Cardiac muscle cell (in vitro differentiated cells and primary cell): ENCODE measurements around the gene TBX18. TPM values are rescaled to one million over a fixed set of nuclear protein-coding genes. Genes with fewer than 3 reads are reported as not detected.

Experiments
- DNase-seq, 2 donors: peaks; one replicate each; pipeline versions ENCODE4 v3.0.0 to v3.0.0-alpha.2; 2010 to 2017; ENCODE audit warnings: low read depth in 1 of 2, low spot score in 1 of 2
- H3K27ac ChIP-seq: fragments of 200-600 bp; sonication (generic); 2 replicates; pipeline ENCODE4 v1.5.1; 2016
- H3K27me3 ChIP-seq: fragments of 200-600 bp; sonication (generic); 2 replicates; pipeline ENCODE4 v1.6.0; 2016; ENCODE audit warnings: control low read depth
- H3K36me3 ChIP-seq: fragments of 200-600 bp; sonication (generic); 2 replicates; pipeline ENCODE4 v1.5.1; 2016; ENCODE audit warnings: control low read depth
- H3K4me1 ChIP-seq: fragments of 200-600 bp; sonication (generic); 2 replicates; pipeline ENCODE4 v1.8.1; 2017; ENCODE audit warnings: low read depth, mild to moderate bottlenecking, mixed run types
- H3K4me3 ChIP-seq: fragments of 200-600 bp; sonication (generic); 2 replicates; pipeline ENCODE4 v1.5.1; 2016; ENCODE audit warnings: mild to moderate bottlenecking
- H3K9me3 ChIP-seq: fragments of 200-600 bp; sonication (generic); 2 replicates; pipeline ENCODE4 v1.5.1; 2017; ENCODE audit warnings: low read depth, mild to moderate bottlenecking, control low read depth
- polyA plus RNA-seq: library from polyadenylated mRNA; unstranded; fragments of >200 nt; fragmentation: Nextera tagmentation; extraction: Ambion mirVana; gene quantifications from 2 replicates; pipeline ENCODE4 v1.2.1, GENCODE V29; 2016
- total RNA-seq: library from RNA; depleted of rRNA; stranded (reverse); fragments of >200 nt; gene quantifications from 2 replicates; pipeline ENCODE4 v1.2.3, GENCODE V29; 2016
- TF ChIP-seq, protein P1 (sequence below): IDR thresholded peaks from 2 replicates; pipeline ENCODE4 v1.5.1; 2012; ENCODE audit warnings: low read depth, mild to moderate bottlenecking, low read length

TBX18 gene
- total and polyA plus RNA-seq, 2 experiments from 2014 or later, result 1.2 to 5.5 TPM

DNA sequence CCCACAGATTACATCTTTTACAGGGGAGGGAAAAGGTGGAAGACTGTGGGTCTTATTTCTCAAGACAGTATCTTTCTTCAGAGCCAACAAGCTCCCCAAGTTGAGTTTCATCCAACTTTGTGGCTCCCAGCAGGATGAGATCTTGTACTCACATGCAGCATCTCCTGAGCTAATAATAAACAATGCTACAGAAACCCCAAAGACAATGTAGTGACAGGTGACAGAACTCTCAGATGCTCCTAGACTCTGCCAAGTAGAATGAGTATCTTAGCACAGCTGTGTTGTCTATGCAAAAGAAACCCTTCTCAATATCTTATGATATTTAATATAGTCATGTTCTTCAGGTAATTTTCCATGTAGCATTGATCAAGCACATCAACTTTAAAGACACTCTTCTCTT, 90.0 kb downstream of the TBX18 start:
- TF ChIP-seq, protein P1, sequence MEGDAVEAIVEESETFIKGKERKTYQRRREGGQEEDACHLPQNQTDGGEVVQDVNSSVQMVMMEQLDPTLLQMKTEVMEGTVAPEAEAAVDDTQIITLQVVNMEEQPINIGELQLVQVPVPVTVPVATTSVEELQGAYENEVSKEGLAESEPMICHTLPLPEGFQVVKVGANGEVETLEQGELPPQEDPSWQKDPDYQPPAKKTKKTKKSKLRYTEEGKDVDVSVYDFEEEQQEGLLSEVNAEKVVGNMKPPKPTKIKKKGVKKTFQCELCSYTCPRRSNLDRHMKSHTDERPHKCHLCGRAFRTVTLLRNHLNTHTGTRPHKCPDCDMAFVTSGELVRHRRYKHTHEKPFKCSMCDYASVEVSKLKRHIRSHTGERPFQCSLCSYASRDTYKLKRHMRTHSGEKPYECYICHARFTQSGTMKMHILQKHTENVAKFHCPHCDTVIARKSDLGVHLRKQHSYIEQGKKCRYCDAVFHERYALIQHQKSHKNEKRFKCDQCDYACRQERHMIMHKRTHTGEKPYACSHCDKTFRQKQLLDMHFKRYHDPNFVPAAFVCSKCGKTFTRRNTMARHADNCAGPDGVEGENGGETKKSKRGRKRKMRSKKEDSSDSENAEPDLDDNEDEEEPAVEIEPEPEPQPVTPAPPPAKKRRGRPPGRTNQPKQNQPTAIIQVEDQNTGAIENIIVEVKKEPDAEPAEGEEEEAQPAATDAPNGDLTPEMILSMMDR, result no peak
- no peak for DNase-seq
- Histone ChIP-seq H3K9me3 (no peaks in the 10 kb centered on the region), H3K27ac (no peak overlapping the region), H3K4me3 (no peak overlapping the region), H3K36me3 (no peaks in the 10 kb centered on the region), H3K27me3 (no peaks in the 10 kb centered on the region), H3K4me1 (peaks cover 12% of the 10 kb centered on the region)

- Histone ChIP-seq H3K36me3 (no peaks in the 10 kb centered on the region), H3K4me1 (peaks cover 10% of the 10 kb centered on the region), H3K4me3 (no peak overlapping the region), H3K9me3 (no peaks in the 10 kb centered on the region), H3K27ac (no peak overlapping the region), H3K27me3 (no peaks in the 10 kb centered on the region)
- TF ChIP-seq, protein P1, result no peak
- no peak for DNase-seq
Observed at GRCh38 chr6:84671183-84671582, 93.2 kb downstream of the TBX18 start.

DNA sequence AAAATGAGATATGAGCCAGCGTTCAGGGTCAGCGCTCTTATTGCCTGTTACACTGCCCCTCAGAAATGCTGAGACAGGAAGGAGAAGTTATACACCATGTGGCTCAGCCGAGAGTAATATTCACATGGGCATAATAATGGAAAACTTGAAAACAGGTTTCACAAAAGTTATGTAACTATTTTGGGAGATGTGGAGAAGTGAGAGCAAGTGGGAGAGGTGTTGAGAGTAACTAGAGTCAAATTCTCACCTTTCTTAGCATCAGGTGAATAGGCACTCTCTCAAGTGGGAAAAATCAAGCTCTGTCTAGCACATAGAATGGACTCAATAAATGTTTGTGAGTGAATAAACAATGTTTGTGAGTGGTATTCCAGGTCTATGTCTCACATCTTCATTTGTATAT, 94.5 kb downstream of the TBX18 start:
- Histone ChIP-seq H3K4me3 (no peak overlapping the region), H3K27ac (no peak overlapping the region), H3K9me3 (no peaks in the 10 kb centered on the region), H3K27me3 (no peaks in the 10 kb centered on the region), H3K36me3 (no peaks in the 10 kb centered on the region), H3K4me1 (peaks cover 13% of the 10 kb centered on the region)
- TF ChIP-seq, protein P1, result no peak
- DNase-seq, result no peak

DNA sequence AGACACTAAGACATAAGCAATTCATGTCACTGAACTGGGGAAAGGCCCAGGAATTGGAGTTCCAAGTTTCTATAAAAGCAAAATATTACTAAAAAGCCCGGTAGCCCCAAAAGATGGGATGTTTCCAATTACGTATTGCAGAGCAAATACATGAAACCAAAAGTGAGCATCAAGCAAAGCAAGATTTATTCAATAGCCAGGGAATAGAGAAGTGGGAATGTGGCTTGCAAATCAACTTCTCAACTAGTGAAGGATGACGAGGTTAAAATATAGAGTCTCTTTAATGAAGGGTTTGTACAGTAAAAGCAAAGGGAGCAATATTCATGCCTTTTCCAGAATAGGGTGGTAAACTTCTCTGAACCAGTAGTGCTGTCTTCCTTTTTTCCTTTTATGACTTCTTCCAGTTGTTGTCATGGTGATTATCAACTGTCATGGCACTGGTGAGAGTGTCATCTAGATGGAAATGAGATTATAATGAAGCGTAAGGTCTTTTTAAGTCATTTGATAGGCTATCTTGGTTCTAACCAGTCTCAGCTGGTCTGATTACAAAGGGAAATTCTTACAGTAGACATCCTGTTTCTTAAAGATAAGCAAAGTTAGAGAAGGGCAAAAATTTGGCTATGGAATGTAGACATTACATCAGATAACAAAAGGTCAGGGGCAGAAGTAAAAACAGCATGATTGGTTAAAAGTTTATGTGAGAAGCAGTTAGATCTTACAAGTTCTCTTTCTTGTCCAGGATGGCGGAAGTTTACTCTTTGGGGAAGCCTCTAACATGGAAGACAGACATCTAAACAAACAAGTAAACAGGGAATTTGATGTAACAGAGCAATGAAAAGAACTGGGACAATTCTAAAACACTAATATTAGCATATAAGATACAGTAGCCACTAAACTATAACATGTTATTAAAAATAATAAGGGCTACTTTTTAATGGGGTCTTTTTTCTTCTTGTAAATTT, 96.9 kb downstream of the TBX18 start:
- DNase-seq, result peak in 1 of 2 donors; percentile 27
- peaks cover 20% of the 10 kb centered on the region for H3K4me1 ChIP-seq
- no peak overlapping the region for H3K27ac ChIP-seq
- no peak overlapping the region for H3K4me3 ChIP-seq
- H3K9me3 ChIP-seq, result no peaks in the 10 kb centered on the region
- peaks cover 4% of the 10 kb centered on the region for H3K27me3 ChIP-seq
- TF ChIP-seq, protein P1, result no peak
- H3K36me3 ChIP-seq, result no peaks in the 10 kb centered on the region

GRCh38 chr6:84665401-84665800, 99.0 kb downstream of the TBX18 start:
- peak; percentile 37 to 59 for DNase-seq
- Histone ChIP-seq H3K9me3 (no peaks in the 10 kb centered on the region), H3K36me3 (no peaks in the 10 kb centered on the region), H3K4me1 (peaks cover 11% of the 10 kb centered on the region), H3K4me3 (no peak overlapping the region), H3K27ac (no peak overlapping the region), H3K27me3 (peaks cover 23% of the 10 kb centered on the region)
- TF ChIP-seq, protein P1, result no peak
